ENCODE measurements around the gene CEP112. TPM values are rescaled to one million over a fixed set of nuclear protein-coding genes. Genes with fewer than 3 reads are reported as not detected.
"Not testable (repeated sequence)": the region's sequence is repeated elsewhere in the genome, so short reads cannot be mapped to it uniquely, and the experiment has no call there.

The CEP112 gene
- total RNA-seq, 1 donor from 2014 or later = 21.8 TPM

- TF ChIP-seq, protein P1, sequence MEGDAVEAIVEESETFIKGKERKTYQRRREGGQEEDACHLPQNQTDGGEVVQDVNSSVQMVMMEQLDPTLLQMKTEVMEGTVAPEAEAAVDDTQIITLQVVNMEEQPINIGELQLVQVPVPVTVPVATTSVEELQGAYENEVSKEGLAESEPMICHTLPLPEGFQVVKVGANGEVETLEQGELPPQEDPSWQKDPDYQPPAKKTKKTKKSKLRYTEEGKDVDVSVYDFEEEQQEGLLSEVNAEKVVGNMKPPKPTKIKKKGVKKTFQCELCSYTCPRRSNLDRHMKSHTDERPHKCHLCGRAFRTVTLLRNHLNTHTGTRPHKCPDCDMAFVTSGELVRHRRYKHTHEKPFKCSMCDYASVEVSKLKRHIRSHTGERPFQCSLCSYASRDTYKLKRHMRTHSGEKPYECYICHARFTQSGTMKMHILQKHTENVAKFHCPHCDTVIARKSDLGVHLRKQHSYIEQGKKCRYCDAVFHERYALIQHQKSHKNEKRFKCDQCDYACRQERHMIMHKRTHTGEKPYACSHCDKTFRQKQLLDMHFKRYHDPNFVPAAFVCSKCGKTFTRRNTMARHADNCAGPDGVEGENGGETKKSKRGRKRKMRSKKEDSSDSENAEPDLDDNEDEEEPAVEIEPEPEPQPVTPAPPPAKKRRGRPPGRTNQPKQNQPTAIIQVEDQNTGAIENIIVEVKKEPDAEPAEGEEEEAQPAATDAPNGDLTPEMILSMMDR (IDR thresholded peaks at IDR 0.05) = no peak
- Mint-ChIP-seq H3K4me3 (ENCODE audit: unreplicated experiment) (no peak overlapping the region), H3K27ac (ENCODE audit: unreplicated experiment) (no peak overlapping the region), H3K36me3 (ENCODE audit: low read depth) (peaks cover 3% of the 10 kb centered on the region), H3K9me3 (ENCODE audit: low read depth) (no peaks in the 10 kb centered on the region), H3K27me3 (ENCODE audit: low read depth) (no peaks in the 10 kb centered on the region), H3K4me1 (ENCODE audit: low read depth) (no peaks in the 10 kb centered on the region)
- DNase-seq (ENCODE audit: low spot score) = no peak
These were observed 20.2 kb downstream of the CEP112 start for GRCh38 chr17:66171692-66172091.

GRCh38 chr17:66171172-66171571, 20.8 kb downstream of the CEP112 start:
- no peak overlapping the region for H3K27ac Mint-ChIP-seq (ENCODE audit: unreplicated experiment)
- H3K36me3 Mint-ChIP-seq (ENCODE audit: low read depth) = peaks cover 3% of the 10 kb centered on the region
- H3K4me3 Mint-ChIP-seq (ENCODE audit: unreplicated experiment) = no peak overlapping the region
- no peak for DNase-seq (ENCODE audit: low spot score)
- no peaks in the 10 kb centered on the region for H3K27me3 Mint-ChIP-seq (ENCODE audit: low read depth)
- TF ChIP-seq, protein P1 (IDR thresholded peaks at IDR 0.05) = no peak
- H3K9me3 Mint-ChIP-seq (ENCODE audit: low read depth) = no peaks in the 10 kb centered on the region
- H3K4me1 Mint-ChIP-seq (ENCODE audit: low read depth) = no peaks in the 10 kb centered on the region

GRCh38 chr17:66169839-66170238, 22.1 kb downstream of the CEP112 start:
- H3K27me3 Mint-ChIP-seq (ENCODE audit: low read depth) = no peaks in the 10 kb centered on the region
- H3K4me3 Mint-ChIP-seq (ENCODE audit: unreplicated experiment) = no peak overlapping the region
- peaks cover 3% of the 10 kb centered on the region for H3K36me3 Mint-ChIP-seq (ENCODE audit: low read depth)
- DNase-seq (ENCODE audit: low spot score) = no peak
- no peak overlapping the region for H3K27ac Mint-ChIP-seq (ENCODE audit: unreplicated experiment)
- TF ChIP-seq, protein P1 (IDR thresholded peaks at IDR 0.05) = no peak
- peaks cover 3% of the 10 kb centered on the region for H3K4me1 Mint-ChIP-seq (ENCODE audit: low read depth)
- H3K9me3 Mint-ChIP-seq (ENCODE audit: low read depth) = no peaks in the 10 kb centered on the region

DNA sequence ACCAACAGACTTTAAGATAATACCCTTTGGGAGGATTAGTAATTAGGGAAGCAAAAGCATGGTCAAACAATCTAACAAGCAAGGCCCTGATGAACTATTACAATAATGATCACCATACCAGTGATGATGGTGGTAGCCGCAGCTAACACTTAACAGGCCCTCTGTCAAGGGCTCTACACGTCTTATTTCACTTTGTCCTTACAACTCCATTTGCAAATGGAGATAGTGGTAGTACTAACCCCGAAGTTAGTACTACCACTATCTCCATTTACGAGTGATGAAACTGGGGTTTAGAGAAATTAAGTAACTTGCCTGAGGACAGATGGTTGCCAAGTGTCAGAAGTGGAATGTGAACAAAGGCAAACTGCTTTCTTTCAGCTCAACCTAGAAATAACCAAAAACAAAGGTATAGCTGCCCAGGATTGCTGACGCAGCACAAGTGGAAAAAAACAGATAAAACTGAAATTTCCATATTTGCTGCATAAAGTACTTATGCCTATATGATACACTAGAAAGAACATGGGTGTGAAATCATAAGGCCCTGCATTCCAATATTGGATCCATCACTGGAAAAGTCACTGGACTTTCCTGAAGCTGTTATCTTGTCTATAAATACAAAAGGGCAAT, 24.6 kb downstream of the CEP112 start:
- no peak for DNase-seq (ENCODE audit: low spot score)
- H3K36me3 Mint-ChIP-seq (ENCODE audit: low read depth) = peaks cover 1% of the 10 kb centered on the region
- TF ChIP-seq, protein P1 (IDR thresholded peaks at IDR 0.05) = no peak
- no peaks in the 10 kb centered on the region for H3K9me3 Mint-ChIP-seq (ENCODE audit: low read depth)
- no peak overlapping the region for H3K27ac Mint-ChIP-seq (ENCODE audit: unreplicated experiment)
- no peaks in the 10 kb centered on the region for H3K27me3 Mint-ChIP-seq (ENCODE audit: low read depth)
- H3K4me1 Mint-ChIP-seq (ENCODE audit: low read depth) = peaks cover 3% of the 10 kb centered on the region
- H3K4me3 Mint-ChIP-seq (ENCODE audit: unreplicated experiment) = no peak overlapping the region

DNA sequence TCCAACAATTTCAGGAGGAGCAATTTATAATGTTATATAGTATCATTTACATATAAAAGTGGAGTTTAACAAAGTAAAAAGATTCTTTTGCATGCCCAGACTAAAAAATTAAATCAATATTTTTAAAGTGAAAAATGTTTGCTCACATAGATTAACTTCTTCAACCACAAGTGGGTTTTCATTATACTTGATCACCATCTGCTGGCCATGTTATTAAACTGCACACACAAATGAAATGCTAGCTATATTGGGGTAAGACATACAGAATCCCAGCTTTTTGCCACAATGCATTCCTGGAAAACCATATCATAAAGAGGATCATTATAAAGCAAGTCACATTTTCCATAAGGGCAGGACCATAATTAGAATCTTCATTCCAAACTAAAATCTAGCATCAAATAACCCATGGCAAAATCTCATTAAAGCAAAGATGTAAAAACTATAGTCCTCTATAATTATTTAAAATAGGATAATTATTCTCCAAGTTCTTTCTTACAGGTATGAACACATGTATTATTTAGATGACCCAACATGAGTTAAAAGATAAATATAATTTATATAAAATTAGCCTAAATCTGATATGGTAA, 26.3 kb downstream of the CEP112 start:
- Mint-ChIP-seq H3K9me3 (ENCODE audit: low read depth) (peaks cover 3% of the 10 kb centered on the region), H3K27ac (ENCODE audit: unreplicated experiment) (no peak overlapping the region), H3K4me3 (ENCODE audit: unreplicated experiment) (no peak overlapping the region), H3K4me1 (ENCODE audit: low read depth) (peaks cover 3% of the 10 kb centered on the region), H3K27me3 (ENCODE audit: low read depth) (no peaks in the 10 kb centered on the region), H3K36me3 (ENCODE audit: low read depth) (peaks cover 6% of the 10 kb centered on the region)
- TF ChIP-seq, protein P1 (IDR thresholded peaks at IDR 0.05) = peak; percentile 96
- DNase-seq (ENCODE audit: low spot score) = no peak

DNA sequence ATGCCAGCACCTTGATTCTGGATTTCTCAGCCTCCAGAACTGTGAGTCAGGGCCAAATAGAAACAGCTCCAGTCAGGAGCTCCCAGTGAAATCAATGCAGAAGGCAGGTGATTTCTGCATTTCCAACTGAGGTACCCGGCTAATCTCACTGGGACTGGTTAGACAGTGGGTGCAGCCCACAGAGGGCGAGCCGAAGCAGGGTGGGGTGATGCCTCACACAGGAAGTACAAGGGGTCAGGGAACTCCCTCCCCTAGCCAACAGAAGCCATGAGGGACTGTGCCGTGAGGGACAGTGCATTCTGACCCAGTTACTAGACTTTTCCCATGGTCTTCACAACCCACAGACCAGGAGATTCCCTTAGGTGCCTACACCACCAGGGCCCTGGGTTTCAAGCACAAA, 36.9 kb downstream of the CEP112 start:
- not testable (repeated sequence) for H3K4me1 Mint-ChIP-seq (ENCODE audit: low read depth); DNase-seq (ENCODE audit: low spot score); H3K27ac Mint-ChIP-seq (ENCODE audit: unreplicated experiment); H3K4me3 Mint-ChIP-seq (ENCODE audit: unreplicated experiment); H3K27me3 Mint-ChIP-seq (ENCODE audit: low read depth)
- H3K36me3 Mint-ChIP-seq (ENCODE audit: low read depth) = peaks cover 32% of the 10 kb centered on the region
- H3K9me3 Mint-ChIP-seq (ENCODE audit: low read depth) = peaks cover 29% of the 10 kb centered on the region
